Activated gamma-delta T cell treated with Interleukin-2 at 50 U/mL for 16 hours (primary cell): Measurements from ENCODE around the gene DUSP6.

Experiments used
- DNase-seq: peaks from one replicate; pipeline ENCODE4 v3.0.0-alpha.2; 2020

The DUSP6 gene

DNA sequence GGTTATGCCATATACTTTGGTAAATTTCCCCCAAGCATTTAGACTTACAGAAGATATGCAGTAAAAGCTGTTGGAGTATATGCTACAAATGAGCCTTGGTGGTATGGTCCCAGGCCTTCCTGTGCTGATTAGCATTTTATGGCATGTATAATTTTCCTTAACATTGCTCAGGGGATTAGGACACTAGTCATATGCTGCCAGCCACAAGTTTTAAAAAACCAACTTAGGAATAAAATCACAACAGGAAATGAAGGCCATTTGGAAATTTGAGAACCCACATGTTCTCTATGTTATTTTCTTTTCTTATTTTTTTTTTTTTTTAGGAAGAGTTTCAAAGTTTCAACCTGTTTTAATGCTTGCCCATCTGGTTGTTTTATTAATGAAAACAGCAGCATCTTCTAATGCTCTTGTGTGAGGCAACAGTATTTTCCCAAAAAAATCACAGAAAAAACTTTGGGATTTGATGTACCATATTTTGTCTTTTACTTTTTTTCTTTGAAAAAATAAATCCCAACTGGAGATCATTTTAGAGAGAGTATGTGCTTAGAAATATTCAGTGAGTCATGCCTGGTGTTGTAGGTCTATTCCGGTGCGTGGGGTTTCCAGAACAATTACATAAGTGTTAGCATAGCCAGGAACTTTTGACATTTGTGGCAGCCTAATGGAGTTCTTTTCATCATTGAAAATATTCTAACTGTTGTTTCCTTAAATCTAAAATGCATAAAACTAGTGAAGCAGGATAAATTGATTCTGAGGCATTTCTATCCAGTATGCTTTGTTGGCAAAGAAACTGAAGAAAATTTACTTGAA is 21.7 kb upstream of the DUSP6 start:
- DNase-seq, result no peak

GRCh38 chr12:89372584-89373370 is 20.5 kb upstream of the DUSP6 start:
- no peak for DNase-seq

DNA sequence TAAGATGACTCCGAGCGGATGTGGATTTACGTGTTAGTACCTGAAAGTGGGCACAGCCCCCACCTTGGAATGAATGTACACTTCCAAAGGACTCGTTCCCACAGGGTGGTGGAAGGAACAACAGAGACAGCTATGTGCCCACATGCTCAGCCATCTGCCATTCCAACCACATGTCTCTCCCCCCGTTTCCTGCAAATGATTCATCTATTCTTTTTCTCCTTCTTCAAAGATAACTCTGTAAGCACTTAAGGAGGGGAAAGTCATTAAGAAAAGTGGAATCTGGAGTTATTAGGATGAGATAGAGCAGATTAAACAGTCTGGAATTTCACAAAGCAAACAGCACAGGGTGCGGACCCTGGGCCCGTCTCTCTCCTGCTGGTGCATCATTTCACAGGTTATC is 18.5 kb upstream of the DUSP6 start:
- no peak for DNase-seq

DNA sequence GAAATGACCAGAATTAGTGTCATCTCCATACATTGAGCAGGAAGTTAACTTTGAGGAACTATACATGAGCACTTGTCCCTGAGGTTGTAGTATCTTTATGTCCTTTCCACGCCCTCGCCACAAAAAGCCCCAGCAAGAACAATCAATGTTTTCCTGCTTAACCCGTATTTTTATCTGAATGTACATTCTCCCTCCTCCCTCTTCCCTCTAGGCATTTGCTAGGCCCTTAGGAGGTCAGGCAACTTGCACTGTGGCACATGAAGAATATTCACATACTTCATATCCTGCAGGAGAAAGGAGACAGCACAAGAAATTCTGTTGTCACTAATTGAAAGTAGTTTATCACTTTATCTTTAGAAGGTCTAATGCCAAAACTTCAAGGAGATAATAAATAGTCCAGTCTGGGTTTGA is 18.1 kb upstream of the DUSP6 start:
- no peak for DNase-seq

DNA sequence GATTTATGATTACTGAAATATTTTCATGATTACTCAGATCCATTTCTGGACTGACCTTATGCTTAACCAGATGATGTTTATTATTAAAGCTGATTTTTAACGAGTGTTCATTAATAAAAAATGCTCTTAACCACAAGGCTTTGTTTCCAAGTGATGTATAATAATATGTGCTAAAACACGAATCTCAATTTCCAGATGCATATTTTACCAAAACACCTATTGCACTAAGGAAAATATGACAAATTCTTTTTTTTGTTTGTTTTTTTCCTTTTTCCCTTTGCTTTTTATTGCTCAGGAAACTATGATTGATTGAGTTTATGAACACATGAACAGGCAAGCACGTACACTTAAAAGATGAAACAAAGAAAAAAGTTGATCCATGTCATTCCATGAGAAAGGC is 16.9 kb upstream of the DUSP6 start:
- no peak for DNase-seq

DNA sequence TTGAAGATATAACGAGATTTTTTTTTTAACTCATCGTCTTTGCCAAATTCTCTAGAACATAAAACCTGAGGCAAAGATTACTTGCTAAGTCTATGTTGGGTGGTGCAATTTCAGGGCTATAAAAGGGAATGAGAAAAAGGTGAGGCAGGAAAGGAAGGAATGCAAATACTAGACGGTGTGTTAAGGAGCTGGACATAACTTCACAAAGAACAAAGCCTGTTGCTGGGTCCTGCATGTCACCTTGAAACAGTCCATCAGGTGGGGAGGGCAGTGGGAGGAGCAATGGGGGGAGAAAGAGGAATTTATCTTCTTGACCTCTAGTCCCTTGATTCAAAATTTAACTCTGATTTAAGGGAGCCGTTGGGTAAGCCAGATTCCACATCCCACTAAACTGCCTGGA is 16.1 kb upstream of the DUSP6 start:
- DNase-seq, result no peak

- DNase-seq, result no peak
Observed at GRCh38 chr12:89366676-89367364, 14.5 kb upstream of the DUSP6 start.

DNA sequence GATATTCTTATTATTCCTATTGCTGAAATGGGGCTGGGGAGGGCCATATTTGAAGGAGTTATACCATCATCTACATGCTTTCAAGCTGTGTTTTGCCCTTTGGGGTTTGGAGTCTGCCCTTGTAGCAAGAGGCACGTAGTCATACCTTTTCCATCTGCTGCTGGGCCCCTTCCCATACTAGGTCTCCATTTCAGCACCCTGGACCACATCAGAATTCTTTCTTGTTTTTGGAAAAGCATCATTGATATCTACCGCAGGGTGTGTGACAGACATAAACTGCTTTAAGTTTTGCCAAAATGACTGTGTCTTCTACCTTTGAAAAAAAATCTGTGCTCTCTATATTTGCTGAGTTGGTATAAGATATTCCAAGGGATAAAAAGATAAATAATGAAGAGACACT is 12.3 kb upstream of the DUSP6 start:
- DNase-seq, result no peak

GRCh38 chr12:89364058-89364457 is 11.8 kb upstream of the DUSP6 start:
- no peak for DNase-seq

- no peak for DNase-seq
Observed at GRCh38 chr12:89363582-89363981, 11.3 kb upstream of the DUSP6 start.

DNA sequence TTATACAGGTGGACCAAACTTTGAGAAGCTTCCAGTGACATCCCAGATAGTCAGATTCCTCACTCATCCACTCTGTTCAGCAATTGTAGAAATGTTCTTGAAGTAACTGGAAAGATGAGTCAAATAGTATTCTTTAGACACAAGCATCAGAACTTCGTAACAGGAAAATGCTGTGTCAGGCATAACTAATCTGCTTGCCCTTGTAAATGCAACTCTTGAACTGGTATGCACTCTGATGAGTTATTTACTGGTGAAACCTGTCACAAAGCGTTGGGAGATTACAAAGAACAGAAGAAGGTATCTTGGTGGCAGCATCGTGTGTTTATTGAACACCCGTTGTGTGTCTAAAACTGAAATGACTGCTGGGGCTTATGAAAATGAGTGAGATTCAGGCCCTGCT is 10.8 kb upstream of the DUSP6 start:
- no peak for DNase-seq

GRCh38 chr12:89359615-89360014 is 7.3 kb upstream of the DUSP6 start:
- no peak for DNase-seq

DNA sequence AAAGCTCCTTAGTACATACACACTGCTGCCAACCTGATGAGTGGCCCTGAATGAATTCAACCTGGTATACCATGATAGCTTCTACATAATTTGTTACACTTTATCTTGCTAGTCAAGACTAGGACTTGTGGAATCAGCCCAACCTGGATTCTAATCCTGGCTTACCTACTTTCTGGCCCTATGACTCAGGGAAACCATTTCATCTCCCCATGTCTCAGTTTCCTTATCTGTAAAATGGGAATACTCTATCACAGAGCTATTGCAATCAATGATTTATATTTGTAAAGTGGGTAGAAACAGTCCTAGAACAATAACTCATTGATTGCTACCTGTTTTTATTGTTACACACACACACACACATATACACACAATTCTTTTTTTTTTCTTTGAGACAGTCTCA is 6.5 kb upstream of the DUSP6 start:
- DNase-seq, result no peak

GRCh38 chr12:89357297-89357730 is 5.0 kb upstream of the DUSP6 start:
- no peak for DNase-seq

- no peak for DNase-seq
Observed at GRCh38 chr12:89356069-89356665, 3.9 kb upstream of the DUSP6 start.

- no peak for DNase-seq
Observed at GRCh38 chr12:89355243-89356068, 3.2 kb upstream of the DUSP6 start.

- DNase-seq, result no peak
Observed at GRCh38 chr12:89354612-89355067, 2.3 kb upstream of the DUSP6 start.

- DNase-seq, result peak; percentile 60
Observed at GRCh38 chr12:89353823-89354611, 1.7 kb upstream of the DUSP6 start.

DNA sequence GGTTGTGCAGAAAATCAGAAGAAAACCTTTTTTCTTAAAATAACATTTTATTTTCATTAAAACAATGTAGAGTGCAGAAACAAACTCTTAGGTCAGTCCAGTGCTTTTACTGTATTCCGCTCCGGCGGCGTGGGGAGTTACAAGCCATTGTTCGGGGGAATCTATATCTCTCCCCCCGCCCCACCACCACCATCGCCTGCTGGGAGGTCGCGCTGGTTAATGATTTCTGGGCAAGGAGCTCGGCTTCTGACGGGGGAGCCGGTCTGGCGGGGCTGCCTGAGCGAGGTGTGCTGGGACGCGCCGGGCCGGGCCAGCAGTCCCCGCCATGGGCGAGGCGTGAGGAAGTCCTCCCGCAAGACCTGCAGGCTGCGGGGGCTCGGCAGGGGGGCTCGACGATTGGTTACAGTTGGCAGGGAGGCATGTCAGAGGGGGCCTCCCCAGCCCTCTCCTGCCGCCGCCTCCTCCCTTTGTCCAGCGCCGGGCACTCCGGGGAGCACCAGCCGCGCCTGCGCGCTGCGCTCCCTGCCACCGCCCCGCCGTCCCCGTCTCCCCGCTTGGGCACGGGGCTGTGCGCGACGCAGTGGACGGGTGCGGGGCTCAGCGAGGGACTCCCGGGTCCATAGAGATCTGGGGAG is 1.0 kb upstream of the DUSP6 start:
- DNase-seq, result peak; percentile 20

- DNase-seq, result no peak
Observed at GRCh38 chr12:89352242-89352491, 134 bp downstream of the DUSP6 start.
